HG03442 (cell line): ENCODE measurements around the gene ACBD5.
"Not testable (repeated sequence)": the region's sequence is repeated elsewhere in the genome, so short reads cannot be mapped to it uniquely, and the experiment has no call there.

ENCODE experiments used
- ATAC-seq: cut with Tn5 transposase; IDR thresholded peaks from one replicate; pipeline ENCODE4 v1.9.1; 2021; ENCODE audit warnings: mild to moderate bottlenecking, moderate library complexity; ENCODE audit not compliant: unreplicated experiment

The ACBD5 gene

DNA sequence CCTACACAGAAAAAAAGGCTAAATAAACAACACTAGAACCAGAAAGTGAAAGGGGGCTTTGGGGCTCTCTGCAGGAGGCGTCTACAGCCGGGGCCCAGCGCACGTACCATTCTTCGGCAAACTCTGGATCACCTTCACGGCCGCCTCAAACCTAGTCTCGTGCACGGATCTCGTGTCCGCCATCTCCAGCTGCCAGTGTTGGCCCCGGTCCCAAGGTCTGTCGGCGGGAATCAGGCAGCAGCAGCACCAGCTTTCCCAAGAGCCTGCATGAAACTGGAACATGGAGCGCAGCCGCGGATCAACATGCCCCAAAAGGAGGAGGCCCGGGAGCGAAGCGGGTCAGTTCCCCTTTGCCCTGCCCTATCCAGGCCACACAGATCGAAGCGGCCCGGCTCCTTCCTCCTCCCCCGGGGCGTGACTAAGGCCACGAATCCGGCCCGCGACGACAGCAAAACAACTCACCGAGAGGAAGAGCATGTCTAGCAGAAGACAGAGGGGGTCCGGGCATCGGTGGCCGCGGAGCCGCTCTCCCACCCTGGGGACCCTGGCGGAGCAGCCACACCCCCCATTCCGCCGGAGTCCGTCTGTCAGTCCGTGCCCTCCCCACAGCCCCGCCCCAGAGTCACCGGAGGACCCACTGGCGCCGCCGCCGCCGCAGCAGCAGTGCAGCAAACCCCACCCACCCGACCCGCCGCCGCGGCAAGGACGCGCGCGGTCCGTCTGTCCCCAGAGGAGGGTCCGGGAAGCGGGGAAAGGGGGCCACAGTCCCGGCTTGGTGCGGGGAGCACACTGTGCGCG, at the start of gene ACBD5:
ACBD5 (minus strand) TSS at position 586 of the 798 bp plus-strand sequence; CDS start at position 477, 109 bp downstream.
- ATAC-seq, result peak; percentile 42

- ATAC-seq, result no peak
These were observed 44.5 kb upstream of the ACBD5 start for GRCh38 chr10:27285093-27285492.

GRCh38 chr10:27276581-27276980, 36.0 kb upstream of the ACBD5 start:
- no peak for ATAC-seq

GRCh38 chr10:27266025-27266424, 25.4 kb upstream of the ACBD5 start:
- not testable (repeated sequence) for ATAC-seq

- not testable (repeated sequence) for ATAC-seq
These were observed 22.2 kb upstream of the ACBD5 start for GRCh38 chr10:27262788-27263187.

DNA sequence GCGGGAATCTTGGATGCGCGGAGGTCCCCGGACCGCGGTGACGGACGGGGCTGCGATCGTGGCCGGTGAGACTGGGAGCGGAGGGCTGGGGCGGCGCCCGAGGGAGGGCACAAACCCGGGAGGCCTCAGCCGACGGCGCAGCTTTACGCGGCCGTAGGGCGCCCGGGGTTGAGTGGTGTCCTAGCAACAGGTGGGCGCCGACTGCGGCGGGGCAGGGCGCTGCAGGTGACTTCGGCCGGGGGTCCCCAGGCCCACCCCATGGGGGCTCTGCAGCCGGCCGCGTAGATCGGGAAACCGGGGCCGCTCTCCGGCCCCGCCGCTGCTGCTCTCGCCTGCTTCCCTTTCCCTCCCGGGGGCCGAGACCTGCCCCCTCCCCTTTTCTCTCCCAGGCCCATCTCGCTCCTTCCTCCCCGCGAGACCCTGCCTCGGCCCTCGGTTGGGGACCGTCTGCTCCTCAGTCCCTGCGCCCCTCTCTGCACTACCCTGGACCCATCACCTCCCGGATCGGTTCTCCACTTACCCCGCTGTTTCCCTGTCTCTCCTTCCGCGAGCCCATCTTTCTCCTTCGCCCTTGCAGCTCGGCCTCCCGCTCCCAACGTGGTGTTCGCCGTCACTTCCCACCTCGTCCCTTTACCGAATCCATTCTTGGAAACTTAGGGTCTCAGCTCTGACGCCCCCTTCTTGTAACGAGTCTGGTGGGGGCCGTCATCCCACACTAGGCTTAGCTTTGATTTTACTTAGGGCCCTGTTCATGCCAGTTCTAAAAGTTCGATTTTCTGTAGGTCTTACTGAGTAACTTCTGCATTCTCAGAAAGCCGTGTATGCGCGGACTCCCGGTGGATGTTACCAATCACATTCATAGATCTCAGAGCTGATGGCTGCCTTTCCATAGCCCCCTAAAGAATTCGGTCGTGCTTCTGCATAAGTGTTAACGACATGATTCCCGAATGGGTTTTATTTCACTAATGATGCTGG, 18.5 kb upstream of the ACBD5 start:
- ATAC-seq, result no peak

GRCh38 chr10:27258492-27258837, 17.9 kb upstream of the ACBD5 start:
- ATAC-seq, result no peak

DNA sequence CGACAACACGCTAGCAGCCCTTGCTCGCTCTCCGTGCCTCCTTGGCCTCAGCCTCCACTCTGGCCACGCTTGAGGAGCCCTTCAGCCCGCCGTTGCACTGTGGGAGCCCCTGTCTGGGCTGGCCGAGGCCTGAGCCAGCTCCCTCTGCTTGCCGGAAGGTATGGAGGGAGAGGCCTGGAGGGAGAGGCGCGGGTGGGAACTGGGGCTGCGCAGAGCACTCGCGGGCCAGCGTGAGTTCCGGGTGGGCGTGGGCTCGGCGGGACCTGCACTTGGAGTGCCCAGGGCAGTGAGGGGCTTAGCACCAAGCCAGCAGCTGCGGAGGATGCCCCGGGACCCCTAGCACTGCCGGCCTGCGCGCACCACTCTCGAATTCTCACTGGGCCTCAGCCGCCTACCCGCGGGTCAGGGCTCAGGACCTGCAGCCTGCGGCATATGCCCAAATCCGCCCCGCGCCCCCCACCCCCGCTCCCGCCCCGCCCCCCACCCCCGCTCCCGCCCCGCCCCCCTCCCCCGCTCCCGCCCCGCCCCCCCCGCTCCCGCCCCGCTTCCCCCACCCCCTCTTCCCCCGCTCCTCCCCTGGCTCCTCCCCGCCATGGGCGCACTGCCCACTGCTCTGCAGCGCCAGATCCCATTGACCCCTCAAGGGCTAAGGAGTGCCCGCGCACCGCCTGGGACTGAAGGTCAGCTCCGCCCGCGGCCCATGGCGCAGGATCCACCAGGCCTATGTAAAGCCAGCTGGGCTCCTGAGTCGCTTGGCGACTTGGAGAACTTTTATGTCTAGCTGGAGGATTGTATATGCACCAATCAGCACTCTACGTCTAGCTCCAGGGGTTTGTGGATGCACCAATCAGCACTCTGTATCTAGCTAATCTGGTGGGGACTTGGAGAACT, 15.9 kb upstream of the ACBD5 start:
- no peak for ATAC-seq

DNA sequence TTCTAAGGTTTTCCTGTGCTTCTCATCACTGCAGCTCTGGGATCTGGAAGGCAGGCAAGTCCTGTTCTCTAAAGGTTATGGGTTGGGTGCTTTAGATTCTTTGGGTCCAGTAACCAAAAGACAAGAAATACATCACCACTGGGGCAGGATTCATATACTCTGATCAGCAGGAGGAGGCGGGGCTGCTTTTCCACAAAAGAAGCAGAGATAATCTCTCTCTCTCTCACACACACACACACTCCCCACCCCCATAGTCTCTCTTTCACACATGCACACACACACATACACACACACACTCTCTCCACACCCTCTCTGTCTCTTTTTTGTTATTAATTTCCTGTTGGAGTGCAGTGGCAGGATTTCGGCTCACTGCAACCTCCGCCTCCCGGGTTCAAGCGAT, 13.0 kb upstream of the ACBD5 start:
- no peak for ATAC-seq

GRCh38 chr10:27252267-27253000, 11.8 kb upstream of the ACBD5 start:
- ATAC-seq, result peak; percentile 99

- ATAC-seq, result no peak
These were observed 11.0 kb upstream of the ACBD5 start for GRCh38 chr10:27251554-27251953.

GRCh38 chr10:27248215-27248614, 7.6 kb upstream of the ACBD5 start:
- no peak for ATAC-seq

- ATAC-seq, result no peak
These were observed 6.8 kb upstream of the ACBD5 start for GRCh38 chr10:27247441-27247840.

DNA sequence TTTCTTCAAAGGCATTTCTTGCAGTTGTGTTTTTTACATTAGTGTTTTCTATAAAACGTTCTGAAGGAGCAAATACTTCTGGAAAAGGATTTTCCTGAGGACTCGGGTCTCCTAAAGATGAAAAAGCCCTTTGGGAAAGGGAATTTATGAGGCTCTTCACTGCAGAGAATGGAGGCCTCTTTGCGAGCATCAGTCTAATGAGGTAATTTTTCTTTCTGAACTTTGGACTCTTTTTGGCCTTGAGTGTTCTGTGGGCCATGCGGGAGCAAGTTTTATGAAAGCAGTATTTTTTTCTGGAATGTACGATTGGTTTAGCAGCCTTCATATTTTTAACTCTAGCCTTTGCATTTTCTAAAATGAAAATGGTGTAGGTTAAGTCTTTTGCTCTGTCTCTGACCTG, 6.4 kb upstream of the ACBD5 start:
- ATAC-seq, result no peak

- ATAC-seq, result no peak
These were observed 5.2 kb upstream of the ACBD5 start for GRCh38 chr10:27245836-27246235.

DNA sequence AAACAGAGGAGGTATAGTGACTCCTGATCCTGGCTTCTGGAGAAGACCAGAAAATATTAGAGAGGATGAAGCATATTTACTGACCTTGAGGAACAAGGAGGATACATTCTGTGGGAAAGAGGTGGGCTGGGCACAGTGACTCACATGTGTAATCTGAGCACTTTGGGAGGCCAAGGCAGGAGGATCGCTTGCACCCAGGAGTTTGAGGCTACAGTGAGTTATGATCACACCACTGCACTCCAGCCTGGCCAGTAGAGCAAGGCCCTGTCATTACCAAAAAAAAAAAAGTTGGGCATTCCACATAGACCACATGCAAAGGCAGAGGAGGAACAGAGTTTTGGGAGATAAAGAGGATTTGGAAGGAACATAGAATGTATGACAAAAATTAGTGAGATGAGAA, 4.4 kb upstream of the ACBD5 start:
- no peak for ATAC-seq

DNA sequence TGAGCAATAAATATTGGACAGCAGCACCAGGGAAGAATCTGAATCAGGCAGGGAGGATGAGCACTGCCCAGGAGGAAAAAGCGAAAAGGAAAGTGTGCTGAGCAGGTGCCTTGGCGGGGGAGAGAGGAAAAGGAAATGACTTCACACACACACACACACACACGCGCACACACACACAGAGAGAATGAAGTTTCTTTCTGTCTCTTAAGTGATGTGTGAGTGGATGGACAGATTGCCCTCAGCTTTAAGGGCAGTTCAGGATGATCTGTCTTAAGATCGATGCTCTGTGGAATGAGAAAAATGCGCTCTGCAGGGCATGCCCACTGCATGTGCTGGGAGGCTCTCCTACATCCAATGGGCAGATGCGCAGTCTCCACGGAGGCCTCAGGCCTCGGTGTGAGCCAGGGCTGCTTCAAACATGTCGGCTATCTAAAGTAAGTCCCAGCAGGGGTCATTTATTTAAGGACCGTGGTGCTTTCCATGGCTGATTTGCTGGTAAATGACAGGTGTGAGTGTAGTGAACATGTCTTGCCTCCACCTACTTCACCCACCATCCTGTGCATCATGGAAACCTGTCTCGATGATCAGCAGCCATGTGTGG, 2.5 kb upstream of the ACBD5 start:
- no peak for ATAC-seq

DNA sequence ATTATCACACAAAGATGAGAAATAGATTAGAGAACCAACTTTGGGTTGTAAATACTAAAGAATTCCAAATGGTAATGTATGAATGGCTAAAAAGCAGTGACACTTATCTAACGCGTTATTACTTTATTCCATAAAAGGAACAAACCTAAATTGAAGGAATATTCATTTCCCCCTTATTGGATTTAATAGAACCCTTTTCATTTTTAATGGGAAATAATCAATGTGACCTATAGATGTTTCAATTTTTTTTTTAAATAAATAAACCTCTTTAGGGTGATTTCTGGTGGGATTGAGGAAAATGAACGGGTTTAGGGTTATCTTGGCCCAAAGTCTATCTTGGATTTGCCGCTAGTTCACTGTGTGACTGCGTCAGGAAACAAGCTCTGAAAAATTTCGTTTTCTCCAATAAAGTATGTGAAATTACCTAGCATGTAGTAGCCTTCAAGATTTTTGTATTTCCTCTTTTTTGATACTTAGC, 1.9 kb upstream of the ACBD5 start:
- ATAC-seq, result no peak

GRCh38 chr10:27241652-27242472, 1.3 kb upstream of the ACBD5 start:
- ATAC-seq, result peak; percentile 67
